Kidney epithelial cell (primary cell): Measurements from ENCODE around the gene ANKS1A. TPM values are rescaled to one million over a fixed set of nuclear protein-coding genes. Genes with fewer than 3 reads are reported as not detected.

ENCODE experiments used
- DNase-seq: peaks from one replicate; pipeline ENCODE4 v3.0.0-alpha.2; 2010; ENCODE audit warnings: low read depth
- H3K27me3 ChIP-seq: 2 replicates; pipeline ENCODE4 v1.6.0; 2011; ENCODE audit warnings: low read length; ENCODE audit not compliant: control insufficient read depth, insufficient read depth
- H3K36me3 ChIP-seq: 2 replicates; pipeline ENCODE4 v1.5.1; 2011; ENCODE audit warnings: low read length; ENCODE audit not compliant: control insufficient read depth, insufficient read depth
- H3K4me3 ChIP-seq: 2 replicates; pipeline ENCODE4 v1.5.1; 2011; ENCODE audit warnings: low read depth, mild to moderate bottlenecking, control low read depth, low read length
- CTCF ChIP-seq: IDR thresholded peaks from 2 replicates; pipeline ENCODE4 v1.5.1; 2011; ENCODE audit warnings: mild to moderate bottlenecking, moderate library complexity, low read length, control low read depth, inconsistent platforms; ENCODE audit not compliant: insufficient read depth, poor library complexity, severe bottlenecking
- total RNA-seq: library from RNA; depleted of rRNA; stranded (reverse); fragments of >200 nt; gene quantifications from 2 replicates; pipeline ENCODE4 v1.2.3, GENCODE V29; 2015

Gene ANKS1A
- total RNA-seq, 1 donor from 2014 or later: 20.2 TPM

- no peak for DNase-seq
- Histone ChIP-seq H3K4me3 (no peak overlapping the region), H3K27me3 (no peaks in the 10 kb centered on the region), H3K36me3 (no peaks in the 10 kb centered on the region)
- TF ChIP-seq CTCF: no peak
Measured at GRCh38 chr6:35011096-35012041, 122.3 kb downstream of the ANKS1A start.

- Histone ChIP-seq H3K27me3 (no peaks in the 10 kb centered on the region), H3K36me3 (peaks cover 2% of the 10 kb centered on the region)
- no peak for DNase-seq
Measured at GRCh38 chr6:35013701-35014100, 124.6 kb downstream of the ANKS1A start.

GRCh38 chr6:35014341-35014740 lies 125.3 kb downstream of the ANKS1A start:
- Histone ChIP-seq H3K27me3 (no peaks in the 10 kb centered on the region), H3K36me3 (peaks cover 2% of the 10 kb centered on the region), H3K4me3 (no peak overlapping the region)
- DNase-seq: no peak
- TF ChIP-seq CTCF: no peak

More at GRCh38 chr6:35013701-35014100, 124.6 kb downstream of the ANKS1A start:
- H3K4me3 ChIP-seq: no peak overlapping the region
- no peak for TF ChIP-seq CTCF

GRCh38 chr6:35014786-35015185 lies 125.7 kb downstream of the ANKS1A start:
- no peak for TF ChIP-seq CTCF
- H3K27me3 ChIP-seq: no peaks in the 10 kb centered on the region
- peaks cover 2% of the 10 kb centered on the region for H3K36me3 ChIP-seq
- DNase-seq: no peak
- no peak overlapping the region for H3K4me3 ChIP-seq

GRCh38 chr6:35015476-35015875 lies 126.4 kb downstream of the ANKS1A start:
- TF ChIP-seq CTCF: no peak
- no peak for DNase-seq
- H3K36me3 ChIP-seq: peaks cover 2% of the 10 kb centered on the region
- H3K27me3 ChIP-seq: no peaks in the 10 kb centered on the region
- H3K4me3 ChIP-seq: no peak overlapping the region

- Histone ChIP-seq H3K4me3 (no peak overlapping the region), H3K36me3 (peaks cover 2% of the 10 kb centered on the region), H3K27me3 (no peaks in the 10 kb centered on the region)
- TF ChIP-seq CTCF: no peak
- DNase-seq: no peak
Measured at GRCh38 chr6:35015996-35016395, 126.9 kb downstream of the ANKS1A start.
